NOMO-1 treated with dmso at 0.1 percent for 144 hours (cell line): ENCODE measurements around the gene ZPBP2.
"Not testable (repeated sequence)": the region's sequence is repeated elsewhere in the genome, so short reads cannot be mapped to it uniquely, and the experiment has no call there.

Experiments used
- DNase-seq: peaks from one replicate; lab custom pipeline; 2025; ENCODE audit not compliant: unreplicated experiment; lab: John Stamatoyannopoulos, UW

The ZPBP2 gene

DNA sequence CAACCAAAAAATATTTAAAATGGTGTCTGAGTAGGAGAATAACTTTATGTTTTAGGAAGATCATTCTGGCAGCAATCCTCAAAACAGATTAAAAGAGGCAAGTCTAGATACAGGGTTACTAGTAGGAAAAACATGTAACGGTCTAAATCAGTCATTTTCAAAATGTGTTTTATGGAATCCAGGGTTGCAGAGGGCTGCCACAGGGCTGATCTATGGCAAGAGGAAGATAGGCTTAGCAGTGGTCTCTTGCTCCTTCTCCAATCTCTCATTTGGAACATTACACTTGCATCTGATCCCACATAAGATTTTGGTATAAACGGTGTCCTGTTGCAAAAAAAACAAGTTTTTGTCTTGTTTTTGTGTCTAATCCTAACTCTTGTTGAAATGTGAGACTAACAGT, 13.1 kb upstream of the ZPBP2 start:
- DNase-seq, result no peak

DNA sequence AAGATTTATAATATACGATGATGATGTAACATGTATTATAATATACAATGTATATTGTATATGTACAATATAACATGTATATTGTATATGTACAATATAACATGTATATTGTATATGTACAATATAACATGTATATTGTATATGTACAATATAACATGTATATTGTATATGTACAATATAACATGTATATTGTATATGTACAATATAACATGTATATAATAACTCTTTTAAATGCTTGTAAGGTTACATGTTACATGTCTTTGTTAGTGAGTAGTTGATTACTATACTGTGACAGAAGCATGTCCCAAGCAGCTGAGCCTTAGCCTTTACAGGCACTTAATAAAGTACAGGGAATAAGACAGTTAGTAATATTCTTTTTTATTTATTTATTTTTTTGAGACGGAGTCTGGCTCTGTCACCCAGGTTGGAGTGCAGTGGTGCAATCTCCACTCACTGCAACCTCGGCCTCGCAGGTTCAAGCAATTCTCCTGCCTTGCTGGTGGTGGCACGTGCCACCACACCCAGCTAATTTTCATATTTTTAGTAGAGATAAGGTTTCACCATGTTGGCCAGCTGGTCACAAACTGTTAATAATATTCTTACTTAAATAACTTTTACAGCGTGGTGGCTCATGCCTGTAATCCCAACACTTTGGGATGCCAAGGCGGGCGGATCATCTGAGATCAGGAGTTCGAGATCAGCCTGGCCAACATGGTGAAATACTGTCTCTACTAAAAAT, 11.9 kb upstream of the ZPBP2 start:
- not testable (repeated sequence) for DNase-seq

DNA sequence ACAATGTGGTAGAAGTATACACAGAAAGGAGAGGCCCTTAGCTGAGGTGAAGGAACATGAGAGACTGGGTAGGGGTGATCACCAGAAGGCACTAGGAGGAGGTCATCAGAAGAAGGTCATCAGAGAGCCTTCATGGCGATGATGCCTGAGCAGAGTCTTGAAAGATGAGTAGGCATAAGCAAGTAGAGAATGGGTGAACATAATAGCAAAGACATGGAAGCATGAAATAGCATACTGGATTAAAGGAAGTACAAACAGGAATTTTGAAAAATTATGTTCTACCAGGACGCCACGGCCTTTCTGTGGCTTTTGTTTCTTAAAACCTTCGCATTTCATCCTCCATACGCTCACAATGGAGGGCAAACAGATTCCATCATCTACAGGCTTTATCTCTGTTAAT, 6.8 kb upstream of the ZPBP2 start:
- no peak for DNase-seq

DNA sequence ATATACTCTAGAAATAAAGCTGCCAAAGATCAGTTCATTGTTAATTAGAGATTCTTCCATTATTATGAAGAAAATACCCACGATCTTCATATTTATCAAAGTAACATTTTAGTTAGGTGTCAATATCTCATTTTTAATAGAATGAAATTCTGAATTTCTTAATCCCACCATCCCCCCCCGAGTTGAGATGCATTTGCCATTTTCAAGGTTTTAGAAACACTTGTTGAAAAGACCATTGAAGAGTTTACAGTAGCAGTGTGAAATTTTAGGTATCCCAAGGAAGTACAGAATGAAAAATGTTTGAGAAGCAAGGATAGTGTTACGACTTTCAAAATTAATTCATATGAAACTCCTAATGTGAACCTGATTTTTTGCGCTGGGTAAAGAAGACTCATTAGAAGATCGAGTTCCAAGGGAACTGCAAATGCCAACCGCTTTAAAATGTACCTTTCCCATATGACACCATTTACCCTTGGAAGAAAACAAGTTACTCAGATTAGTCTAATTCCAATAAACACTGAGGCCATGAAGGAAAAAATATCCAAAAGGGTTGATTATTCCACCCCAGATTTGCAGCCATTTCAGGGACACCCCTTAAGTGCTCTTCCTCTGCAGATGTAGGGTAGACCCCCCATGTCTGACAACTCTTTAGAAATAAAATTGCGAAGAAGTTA, 4.6 kb upstream of the ZPBP2 start:
- DNase-seq, result no peak

DNA sequence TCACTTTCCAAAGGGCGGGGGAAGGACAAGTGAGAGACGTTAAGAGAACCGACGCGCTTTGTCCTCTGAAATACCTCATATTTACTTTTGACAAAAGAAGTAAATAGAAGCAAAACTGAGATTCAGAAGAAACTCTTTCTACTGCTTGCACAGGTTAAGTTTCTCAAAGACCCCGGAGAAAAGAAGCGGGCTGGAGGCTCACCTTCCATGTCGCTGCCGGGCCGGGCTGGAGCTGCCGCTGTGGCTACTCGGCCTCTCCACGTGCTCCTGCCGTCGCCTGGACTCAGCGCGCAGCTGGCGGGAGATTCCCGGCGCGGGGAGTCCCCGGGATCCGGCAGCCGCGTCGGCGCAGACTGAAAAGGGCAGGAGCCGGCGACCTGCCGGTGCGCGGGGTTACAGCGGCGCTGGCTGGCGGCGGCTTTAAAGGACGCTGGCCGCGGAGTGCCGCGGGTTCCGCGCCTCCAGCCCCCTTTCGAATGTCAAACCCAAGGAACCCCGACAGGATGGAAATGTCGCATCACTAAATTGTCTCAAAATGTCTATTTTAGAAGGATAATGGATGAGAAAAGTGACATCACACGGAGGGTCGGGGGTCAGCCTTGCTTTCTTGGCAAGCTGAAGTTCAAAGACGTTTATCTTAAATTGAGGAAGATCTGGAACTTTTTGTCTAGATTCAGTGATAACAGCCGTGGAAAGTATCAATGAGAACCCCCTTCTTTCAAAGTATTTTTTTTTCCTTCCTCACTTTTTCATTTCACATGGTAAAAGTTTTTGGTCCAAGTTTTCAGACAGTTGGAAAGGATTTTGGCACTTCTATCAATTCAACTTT, 3.9 kb upstream of the ZPBP2 start, which contains the start of gene IKZF3:
TSS of gene IKZF3 (minus strand) at position 395 of the 829 bp plus-strand sequence. CDS start at position 209, 186 bp downstream.
- DNase-seq, result no peak

DNA sequence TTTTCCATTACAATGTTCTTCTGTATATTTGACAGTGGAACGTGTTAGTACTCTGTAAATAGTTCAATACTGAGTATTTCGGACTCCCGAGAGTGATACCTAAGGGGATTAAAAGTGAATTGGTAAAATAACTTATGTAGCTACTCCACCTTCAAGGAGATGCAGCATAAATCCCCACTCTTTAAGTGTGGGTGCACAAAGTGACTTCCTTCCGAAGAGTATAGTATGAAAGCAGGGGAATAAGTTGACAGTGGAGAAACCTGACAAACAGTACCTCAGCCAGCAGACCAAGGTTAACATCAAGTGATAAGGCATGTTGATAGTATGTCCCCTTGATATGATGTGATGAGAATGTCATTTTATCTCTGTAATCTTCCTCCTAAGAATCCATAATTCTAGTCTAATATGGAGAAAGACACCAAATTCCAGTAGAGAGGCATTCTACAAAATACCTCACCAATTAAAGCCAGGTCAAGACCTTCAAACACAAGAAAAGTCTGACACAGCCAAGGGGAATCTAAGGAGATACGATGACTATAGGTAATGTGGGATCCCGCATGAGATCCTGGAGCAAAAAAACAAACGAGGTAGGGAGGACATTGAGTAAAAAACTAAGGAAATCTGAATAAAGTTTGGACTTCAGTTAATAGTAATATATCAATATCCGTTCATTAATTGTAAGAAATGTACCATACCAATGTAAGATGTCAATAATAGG, 1.8 kb upstream of the ZPBP2 start:
- DNase-seq, result no peak

DNA sequence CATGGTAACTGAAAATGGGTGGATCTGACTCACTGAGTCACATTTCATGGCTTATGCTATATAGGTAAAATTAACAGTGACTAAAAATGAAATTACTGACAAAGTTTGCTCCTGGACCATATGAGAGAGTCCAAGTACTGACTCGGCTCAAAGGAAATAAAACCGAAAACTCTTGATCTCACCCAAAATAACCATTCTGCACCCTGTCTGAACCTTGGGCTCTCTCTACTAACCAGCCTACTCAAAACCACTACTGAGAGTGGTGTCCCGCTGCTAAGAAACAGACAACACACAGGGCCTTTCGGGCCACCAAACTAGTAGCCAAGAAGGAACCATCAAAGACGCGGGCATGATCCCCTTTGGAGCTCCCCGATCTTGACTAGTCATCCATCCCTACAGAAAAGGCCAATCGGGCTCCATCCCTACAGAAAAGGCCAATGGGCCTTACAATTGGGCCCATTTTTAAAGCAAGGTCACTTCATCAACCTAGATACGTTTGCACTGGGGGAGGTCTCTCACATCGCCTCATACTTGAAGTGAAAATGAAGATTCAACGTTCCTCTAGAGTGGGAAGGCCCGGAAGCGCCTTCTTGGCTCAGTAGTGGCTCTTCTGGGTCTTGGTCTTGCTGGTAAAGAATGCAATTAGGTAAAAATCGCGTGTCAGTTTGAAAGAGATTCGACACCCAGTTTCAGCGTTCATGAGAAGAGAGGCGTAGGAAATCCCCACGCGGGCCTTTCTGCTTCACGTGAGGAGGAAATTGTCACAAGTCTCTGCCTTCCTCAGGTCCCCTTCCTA, 720 bp upstream of the ZPBP2 start:
- no peak for DNase-seq

DNA sequence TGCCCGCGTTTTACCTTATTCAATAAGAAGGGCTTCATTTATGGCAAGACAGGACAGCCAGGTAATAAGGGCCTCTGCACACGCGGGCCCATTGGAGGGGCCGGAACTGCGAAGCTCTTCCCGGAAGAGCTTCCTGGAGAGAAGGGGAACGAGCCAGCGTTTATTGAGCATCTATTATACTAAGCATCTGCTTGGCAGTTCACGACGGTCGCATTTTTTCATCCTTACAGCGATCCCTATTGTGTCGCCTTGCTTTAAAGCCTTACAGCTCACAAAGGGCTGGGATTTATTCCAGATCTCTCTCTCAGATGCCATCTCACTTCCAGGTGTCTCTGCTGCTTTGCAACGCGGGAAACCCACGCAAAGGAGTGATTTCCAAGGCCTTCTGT, 546 bp downstream of the ZPBP2 start:
- no peak for DNase-seq

DNA sequence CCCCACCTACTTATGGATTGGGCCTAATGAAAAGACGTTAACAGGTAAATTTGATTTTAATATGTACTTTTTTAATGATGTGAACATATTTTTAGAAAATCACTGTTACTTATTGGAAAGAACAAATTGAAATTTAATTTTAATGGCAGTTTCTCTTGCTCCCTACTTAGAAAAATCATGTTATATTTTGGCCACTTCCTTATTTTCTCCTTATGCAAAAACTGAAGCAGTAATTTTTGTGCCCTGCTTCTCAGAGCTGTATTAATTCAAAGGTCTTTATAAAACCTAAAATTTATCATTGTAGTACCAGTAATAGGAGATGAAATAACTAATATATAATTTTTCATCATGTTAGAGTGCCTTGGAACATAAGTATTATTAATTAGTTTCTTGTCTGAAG, 2.8 kb downstream of the ZPBP2 start:
- DNase-seq, result no peak

DNA sequence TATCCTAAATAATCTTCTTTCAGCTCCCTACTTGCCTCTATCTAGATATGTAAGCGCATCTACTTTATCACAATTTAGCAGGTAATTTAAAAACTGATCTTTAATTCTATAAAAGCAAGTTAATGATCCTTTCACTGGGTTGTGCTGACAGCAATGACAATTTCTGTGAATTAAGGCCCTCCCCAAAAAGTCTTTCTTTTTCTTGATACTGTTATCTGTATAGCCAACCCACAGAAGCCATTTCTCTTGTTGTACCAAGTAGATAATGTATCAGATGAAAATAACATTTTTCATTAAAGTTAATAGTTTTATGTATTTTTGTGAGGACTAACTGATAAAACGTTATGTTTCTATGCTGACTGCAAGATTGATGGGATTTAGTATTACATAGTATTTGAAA, 3.8 kb downstream of the ZPBP2 start:
- no peak for DNase-seq

DNA sequence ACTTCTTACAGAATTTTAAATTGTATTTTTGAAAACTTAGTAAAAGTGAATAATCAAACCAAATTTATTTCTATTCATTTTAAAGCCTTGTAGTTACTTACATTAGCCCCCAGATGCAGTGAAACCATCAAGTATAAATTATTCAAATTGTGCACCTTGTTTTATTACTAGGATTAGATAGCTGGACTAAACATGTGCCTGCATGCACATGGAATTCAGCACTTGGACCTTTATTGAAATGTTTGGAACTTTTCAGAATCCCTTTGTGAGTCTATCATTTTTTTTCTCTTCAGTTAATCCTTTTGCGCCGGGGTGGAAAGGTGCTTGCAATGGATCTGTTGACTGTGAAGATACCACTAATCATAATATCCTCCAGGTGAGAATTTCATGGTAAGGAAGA, 4.7 kb downstream of the ZPBP2 start:
- DNase-seq, result no peak

DNA sequence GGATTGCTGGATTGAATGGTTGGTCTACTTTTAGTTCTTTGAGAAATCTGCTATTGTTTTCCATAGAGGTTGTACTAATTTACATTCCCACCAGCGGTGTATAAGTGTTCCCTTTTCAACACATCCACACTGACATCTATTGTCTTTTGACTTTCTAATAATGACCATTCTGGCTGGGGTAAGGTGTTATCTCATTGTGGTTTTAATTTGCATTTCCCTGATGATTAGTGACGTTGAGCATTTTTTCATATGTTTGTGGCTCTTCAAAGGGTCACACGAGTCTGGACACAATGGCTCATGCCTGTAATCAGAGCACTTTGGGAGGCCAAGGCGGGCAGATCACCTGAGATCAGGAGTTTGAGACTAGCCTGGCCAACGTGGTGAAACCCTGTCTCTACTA, 18.1 kb downstream of the ZPBP2 start:
- not testable (repeated sequence) for DNase-seq

DNA sequence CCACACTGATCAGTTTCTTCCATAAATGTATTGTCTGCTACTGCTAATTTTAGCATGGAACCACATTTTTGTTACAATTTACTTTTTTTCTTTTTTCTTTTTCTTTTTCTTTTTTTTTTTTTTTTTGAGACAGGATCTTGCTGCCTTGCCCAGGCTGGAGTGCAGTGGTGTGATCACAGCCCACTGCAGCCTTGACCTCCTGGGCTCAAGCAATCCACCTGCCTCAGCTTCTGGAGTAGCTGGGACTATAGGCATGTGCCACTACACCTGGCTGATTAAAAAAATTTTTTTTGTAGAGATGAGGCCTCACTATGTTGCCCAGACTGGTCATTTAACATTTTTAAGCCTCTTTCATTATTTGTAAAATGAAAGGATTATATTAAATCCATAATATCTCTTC, 19.1 kb downstream of the ZPBP2 start:
- DNase-seq, result no peak

DNA sequence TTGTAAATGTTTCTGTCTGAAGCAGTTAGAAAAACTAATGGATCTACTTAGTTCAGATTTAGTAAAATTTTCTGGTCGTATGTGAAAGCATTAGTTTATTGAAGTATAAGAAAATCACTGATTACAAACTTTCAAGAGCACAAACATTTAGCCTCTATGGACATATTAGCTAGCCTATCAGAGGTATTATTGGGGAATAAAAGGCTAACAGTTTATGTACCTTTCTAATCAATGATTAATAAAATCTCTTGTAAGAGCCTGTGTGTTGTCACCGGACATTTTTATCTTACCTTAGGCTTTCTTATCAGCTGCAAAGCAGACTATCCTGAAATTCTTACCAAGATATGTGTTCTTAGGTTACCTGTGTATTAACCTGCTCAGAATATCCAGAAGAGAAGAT, 21.2 kb downstream of the ZPBP2 start:
- DNase-seq, result no peak

DNA sequence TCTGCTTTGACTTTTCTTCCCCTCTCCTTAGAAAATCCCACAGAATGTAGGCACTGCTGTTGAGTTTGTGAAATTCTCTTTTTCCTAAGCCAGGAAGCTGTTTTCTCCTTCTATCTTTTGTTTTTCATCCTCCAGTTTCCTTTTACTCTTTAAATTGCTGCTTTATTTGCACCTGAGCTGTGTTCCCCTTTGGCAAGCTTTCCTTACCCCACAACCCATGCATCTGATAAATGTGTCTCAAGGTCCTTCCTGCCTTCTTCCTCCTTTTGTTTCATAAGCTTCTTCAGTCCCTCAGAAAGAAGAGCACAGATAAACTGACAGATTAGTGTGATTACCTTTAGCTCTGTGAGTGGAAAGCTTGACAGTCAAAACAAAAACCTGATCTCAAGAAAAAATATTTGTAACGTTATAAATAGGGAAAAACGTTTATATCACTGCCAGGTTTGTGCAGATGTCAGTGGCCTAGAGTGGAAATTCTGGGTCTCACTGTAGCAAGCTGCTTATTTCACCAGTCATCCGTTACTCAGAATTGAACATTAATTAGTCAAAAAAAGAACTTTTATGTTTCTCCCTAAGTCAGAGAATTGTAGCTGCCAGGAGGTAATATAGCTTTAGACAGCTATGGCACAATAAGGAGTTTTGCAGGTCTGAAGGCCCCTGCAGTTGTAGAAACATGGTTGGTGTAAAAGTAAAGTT, 26.8 kb downstream of the ZPBP2 start:
- no peak for DNase-seq

DNA sequence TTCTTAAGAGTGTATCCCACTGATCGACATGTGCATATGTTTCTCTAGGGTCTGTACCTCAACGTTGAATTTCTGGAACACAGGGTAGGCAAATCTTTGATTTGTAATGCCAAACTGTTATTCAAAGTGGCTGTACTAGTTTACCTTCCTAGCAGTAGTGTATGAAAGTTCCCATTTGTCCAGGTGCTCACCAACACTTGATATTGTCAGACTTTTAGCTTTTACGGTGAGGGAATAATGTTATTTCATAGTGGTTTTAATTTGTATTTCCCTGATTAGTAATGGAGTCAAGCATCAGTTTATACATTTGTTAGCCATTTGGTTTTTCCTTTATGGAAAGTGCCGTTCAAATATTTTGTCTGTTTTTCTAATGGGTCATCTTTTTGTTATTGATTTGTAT, 30.1 kb downstream of the ZPBP2 start:
- DNase-seq, result no peak

DNA sequence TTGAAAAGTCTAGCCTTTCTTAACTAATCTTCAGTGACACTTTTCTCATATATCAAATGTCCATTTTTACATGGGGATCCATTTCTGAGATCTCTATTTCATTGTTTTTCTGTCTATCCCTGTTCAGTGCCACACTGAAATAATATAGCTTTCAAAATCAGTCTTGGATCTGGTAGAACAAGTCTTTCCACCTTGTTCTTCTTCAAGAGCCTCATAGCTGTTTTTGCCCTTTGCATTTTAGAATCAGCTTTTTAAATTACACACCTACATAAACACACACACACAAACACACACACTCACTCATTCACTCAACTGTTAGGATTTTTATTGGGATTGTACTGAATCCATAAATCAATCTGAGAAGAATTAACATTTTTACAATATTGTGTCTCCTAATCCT, 31.2 kb downstream of the ZPBP2 start:
- DNase-seq, result no peak

DNA sequence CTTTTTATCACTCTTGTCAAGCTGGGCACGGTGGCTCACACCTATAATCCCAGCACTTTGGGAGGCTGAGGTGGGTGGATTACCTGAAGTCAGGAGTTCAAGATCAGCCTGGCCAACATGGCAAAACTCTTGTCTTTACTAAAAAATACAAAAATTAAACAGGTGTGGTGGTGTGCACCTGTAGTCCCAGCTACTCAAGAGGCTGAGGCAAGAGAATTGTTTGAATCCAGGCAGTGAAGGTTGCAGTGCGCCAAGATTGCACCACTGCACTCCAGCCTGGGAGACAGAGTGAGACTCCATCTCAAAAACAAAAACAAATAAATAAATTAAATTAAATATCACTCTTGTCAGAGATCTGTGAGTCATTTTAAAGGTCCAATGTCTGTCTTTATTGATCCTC, 34.0 kb downstream of the ZPBP2 start:
- not testable (repeated sequence) for DNase-seq

DNA sequence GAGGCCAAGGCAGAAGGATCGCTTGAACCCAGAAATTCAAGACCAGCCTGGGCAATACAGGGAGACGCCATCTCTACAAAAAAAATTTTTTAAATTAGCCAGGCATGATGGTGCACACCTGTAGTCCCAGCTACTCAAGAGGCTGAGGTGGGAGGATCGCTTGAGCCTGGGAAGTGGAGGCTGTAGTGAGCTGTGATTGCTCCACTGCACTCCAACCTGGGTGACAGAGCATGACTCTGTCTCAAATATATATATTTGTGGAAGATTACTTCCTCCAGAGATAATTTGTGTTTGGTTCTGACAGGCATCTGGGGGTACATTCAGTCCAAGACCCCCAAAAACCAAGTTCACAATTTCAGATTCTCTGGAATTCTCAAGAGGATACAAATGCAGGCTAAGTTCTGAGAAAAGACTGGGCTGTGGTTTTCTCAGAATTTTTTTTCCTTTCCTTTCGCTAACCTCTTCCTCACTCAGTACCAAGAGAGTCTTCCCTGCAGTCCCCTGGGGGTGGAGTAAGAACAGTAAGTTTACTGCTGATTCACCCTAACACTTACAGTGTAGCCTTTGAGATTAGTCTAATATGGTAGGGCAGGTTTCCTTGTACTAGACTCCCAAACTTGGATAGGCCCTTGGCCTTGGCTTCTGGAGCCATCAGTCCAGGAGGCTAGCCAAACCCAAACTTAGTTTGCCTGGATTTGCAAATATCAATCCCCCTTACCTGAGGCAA, 35.3 kb downstream of the ZPBP2 start:
- DNase-seq, result no peak
